Prostate gland (tissue), 2 donors: ENCODE measurements around the gene UIMC1.

ENCODE experiments used
- POLR2A ChIP-seq: fragments of 450-650 bp; IDR thresholded peaks from one replicate; pipeline ENCODE4 v1.6.1; 2016; ENCODE audit warnings: antibody characterized with exemption, mild to moderate bottlenecking
- POLR2AphosphoS5 ChIP-seq: sonication (generic); formaldehyde crosslinking; IDR thresholded peaks from one replicate; pipeline ENCODE4 v1.6.1; 2017; ENCODE audit warnings: antibody characterized with exemption
- TF ChIP-seq, protein P1 (sequence below), 4 experiments: fragments of 200-600 bp in 2 of 4; fragments of 450-650 bp in 2 of 4; sonication (generic) in 2 of 4; IDR thresholded peaks; 1 replicate in 3 of 4; 2 replicates in 1 of 4; pipeline ENCODE4 v1.5.1; 2016 to 2019; ENCODE audit warnings: antibody characterized with exemption in 4 of 4, mild to moderate bottlenecking in 2 of 4, moderate library complexity in 2 of 4

- TF ChIP-seq, protein P1, sequence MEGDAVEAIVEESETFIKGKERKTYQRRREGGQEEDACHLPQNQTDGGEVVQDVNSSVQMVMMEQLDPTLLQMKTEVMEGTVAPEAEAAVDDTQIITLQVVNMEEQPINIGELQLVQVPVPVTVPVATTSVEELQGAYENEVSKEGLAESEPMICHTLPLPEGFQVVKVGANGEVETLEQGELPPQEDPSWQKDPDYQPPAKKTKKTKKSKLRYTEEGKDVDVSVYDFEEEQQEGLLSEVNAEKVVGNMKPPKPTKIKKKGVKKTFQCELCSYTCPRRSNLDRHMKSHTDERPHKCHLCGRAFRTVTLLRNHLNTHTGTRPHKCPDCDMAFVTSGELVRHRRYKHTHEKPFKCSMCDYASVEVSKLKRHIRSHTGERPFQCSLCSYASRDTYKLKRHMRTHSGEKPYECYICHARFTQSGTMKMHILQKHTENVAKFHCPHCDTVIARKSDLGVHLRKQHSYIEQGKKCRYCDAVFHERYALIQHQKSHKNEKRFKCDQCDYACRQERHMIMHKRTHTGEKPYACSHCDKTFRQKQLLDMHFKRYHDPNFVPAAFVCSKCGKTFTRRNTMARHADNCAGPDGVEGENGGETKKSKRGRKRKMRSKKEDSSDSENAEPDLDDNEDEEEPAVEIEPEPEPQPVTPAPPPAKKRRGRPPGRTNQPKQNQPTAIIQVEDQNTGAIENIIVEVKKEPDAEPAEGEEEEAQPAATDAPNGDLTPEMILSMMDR (IDR thresholded peaks at IDR 0.05) = no peak
- TF ChIP-seq POLR2A (no peak), POLR2AphosphoS5 (no peak)
Measured at GRCh38 chr5:176908675-176909368, 97.8 kb downstream of the UIMC1 start.
